Colonic mucosa (tissue), 4 donors: ENCODE data around the gene DOCK10. TPM values are rescaled to one million over a fixed set of nuclear protein-coding genes. Genes with fewer than 3 reads are reported as not detected.

Experiments
- DNase-seq: peaks from one replicate; pipeline ENCODE4 v3.0.0-alpha.2; 2020
- H3K27ac ChIP-seq: fragments of 200-600 bp; one replicate; pipeline ENCODE4 v1.8.0; 2021
- H3K27me3 ChIP-seq: fragments of 200-600 bp; one replicate; pipeline ENCODE4 v1.8.0; 2021
- H3K36me3 ChIP-seq: fragments of 200-600 bp; one replicate; pipeline ENCODE4 v1.8.0; 2021
- H3K4me1 ChIP-seq: fragments of 200-600 bp; one replicate; pipeline ENCODE4 v1.8.0; 2021; ENCODE audit warnings: mild to moderate bottlenecking
- H3K4me3 ChIP-seq: fragments of 200-600 bp; one replicate; pipeline ENCODE4 v1.8.0; 2021
- H3K9ac ChIP-seq, 2 donors: one replicate each; pipeline ENCODE4 v1.7.0; 2013; ENCODE audit warnings: control low read depth in 2 of 2, low read depth in 2 of 2, low read length in 2 of 2
- H3K9me3 ChIP-seq: fragments of 200-600 bp; one replicate; pipeline ENCODE4 v1.8.0; 2021
- CTCF ChIP-seq: fragments of 200-600 bp; IDR thresholded peaks from one replicate; pipeline ENCODE4 v1.8.0; 2022; ENCODE audit warnings: antibody characterized with exemption, mild to moderate bottlenecking
- intact Hi-C: fragments of 100-400 bp; cut with DNase I; formaldehyde crosslinking; loops from one replicate; pipeline ENCODE4 v1.14.1; 2022
- total RNA-seq, 2 donors: library from RNA; stranded (reverse); fragmentation: NEBNext Ultra II Directional in 1 of 2; extraction: Animal tissue kit (Norgen Biotek cat#: 25700) in 1 of 2; gene quantifications; one replicate each; pipeline ENCODE4 v1.2.1, GENCODE V29; 2021
- donor health status: healthy.
- donor health status: DM: no; HTN: no; CAD: no.
- donor health status: DM: no; HTN: no; CAD: no.

Gene DOCK10
- total RNA-seq, 2 donors from 2014 or later: 13.5 to 17.4 TPM

- Histone ChIP-seq H3K4me1 (no peaks in the 10 kb centered on the region), H3K36me3 (no peaks in the 10 kb centered on the region), H3K4me3 (no peak overlapping the region), H3K27ac (no peak overlapping the region), H3K9me3 (no peaks in the 10 kb centered on the region), H3K9ac (no peak overlapping the region), H3K27me3 (no peaks in the 10 kb centered on the region)
- intact Hi-C loops: loop anchor here (10.0 kb wide), 1 partner anchor 65 kb away; no protein-coding TSS in a partner anchor
- DNase-seq: no peak
- TF ChIP-seq CTCF: no peak
These were observed 42.9 kb downstream of the DOCK10 start for GRCh38 chr2:224999321-224999720.

- Histone ChIP-seq H3K27me3 (no peaks in the 10 kb centered on the region), H3K36me3 (no peaks in the 10 kb centered on the region), H3K9me3 (no peaks in the 10 kb centered on the region), H3K9ac (no peak overlapping the region), H3K4me1 (no peaks in the 10 kb centered on the region), H3K4me3 (no peak overlapping the region), H3K27ac (no peak overlapping the region)
- no peak for DNase-seq
- intact Hi-C loops: loop anchor here (10.0 kb wide), 1 partner anchor 63 kb away; no protein-coding TSS in a partner anchor
- TF ChIP-seq CTCF: no peak
These were observed 44.5 kb downstream of the DOCK10 start for GRCh38 chr2:224997802-224998201.

- DNase-seq: no peak
- H3K4me1 ChIP-seq: no peaks in the 10 kb centered on the region
- no peaks in the 10 kb centered on the region for H3K27me3 ChIP-seq
- no peak overlapping the region for H3K9ac ChIP-seq
- no peak overlapping the region for H3K27ac ChIP-seq
- intact Hi-C loops: loop anchor here (10.0 kb wide), 1 partner anchor 61 kb away; no protein-coding TSS in a partner anchor
- no peak overlapping the region for H3K4me3 ChIP-seq
- no peaks in the 10 kb centered on the region for H3K36me3 ChIP-seq
- H3K9me3 ChIP-seq: no peaks in the 10 kb centered on the region
- no peak for TF ChIP-seq CTCF
These were observed 46.8 kb downstream of the DOCK10 start for GRCh38 chr2:224995419-224995818.

GRCh38 chr2:224994242-224994823, 47.9 kb downstream of the DOCK10 start:
- DNase-seq: no peak
- TF ChIP-seq CTCF: no peak
- intact Hi-C loops: loop anchor here (10.0 kb wide), 1 partner anchor 60 kb away; no protein-coding TSS in a partner anchor
- Histone ChIP-seq H3K9ac (no peak overlapping the region), H3K36me3 (no peaks in the 10 kb centered on the region), H3K9me3 (no peaks in the 10 kb centered on the region), H3K27me3 (no peaks in the 10 kb centered on the region), H3K4me3 (no peak overlapping the region), H3K27ac (no peak overlapping the region), H3K4me1 (no peaks in the 10 kb centered on the region)

- no peak for TF ChIP-seq CTCF
These were observed 51.6 kb downstream of the DOCK10 start for GRCh38 chr2:224990710-224991109.

More at GRCh38 chr2:224990710-224991109, 51.6 kb downstream of the DOCK10 start:
- Histone ChIP-seq H3K9me3 (no peaks in the 10 kb centered on the region), H3K27me3 (no peaks in the 10 kb centered on the region), H3K36me3 (no peaks in the 10 kb centered on the region), H3K27ac (no peak overlapping the region), H3K4me1 (no peaks in the 10 kb centered on the region), H3K4me3 (no peak overlapping the region), H3K9ac (no peak overlapping the region)
- intact Hi-C loops: loop anchor here (10.0 kb wide), 1 partner anchor 56 kb away; no protein-coding TSS in a partner anchor
- DNase-seq: no peak
